ENCODE data around the gene CCDC50. TPM values are rescaled to one million over a fixed set of nuclear protein-coding genes. Genes with fewer than 3 reads are reported as not detected.

The CCDC50 gene
- total RNA-seq, 4 donors from 2014 or later = 137 to 221 (median 160) TPM

DNA sequence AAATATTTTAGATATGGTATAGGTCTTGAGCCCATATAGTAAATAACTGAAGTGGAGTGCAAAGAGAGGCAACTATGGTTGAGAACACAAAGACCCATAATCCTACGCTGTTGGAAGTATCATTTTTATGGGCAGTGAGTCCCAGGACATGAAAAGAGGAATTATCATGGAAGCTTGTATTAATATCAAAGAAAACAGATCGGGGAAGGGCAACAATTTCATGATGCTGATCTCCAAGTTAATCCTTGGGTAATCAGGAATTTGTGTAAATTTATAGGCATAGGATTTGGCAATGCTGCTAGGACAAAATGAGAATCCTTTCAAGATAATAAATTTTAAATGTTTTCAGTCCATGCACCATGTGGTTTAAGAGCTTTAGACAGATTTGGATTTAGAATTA is 91.6 kb downstream of the CCDC50 start:
- TF ChIP-seq, protein P1, sequence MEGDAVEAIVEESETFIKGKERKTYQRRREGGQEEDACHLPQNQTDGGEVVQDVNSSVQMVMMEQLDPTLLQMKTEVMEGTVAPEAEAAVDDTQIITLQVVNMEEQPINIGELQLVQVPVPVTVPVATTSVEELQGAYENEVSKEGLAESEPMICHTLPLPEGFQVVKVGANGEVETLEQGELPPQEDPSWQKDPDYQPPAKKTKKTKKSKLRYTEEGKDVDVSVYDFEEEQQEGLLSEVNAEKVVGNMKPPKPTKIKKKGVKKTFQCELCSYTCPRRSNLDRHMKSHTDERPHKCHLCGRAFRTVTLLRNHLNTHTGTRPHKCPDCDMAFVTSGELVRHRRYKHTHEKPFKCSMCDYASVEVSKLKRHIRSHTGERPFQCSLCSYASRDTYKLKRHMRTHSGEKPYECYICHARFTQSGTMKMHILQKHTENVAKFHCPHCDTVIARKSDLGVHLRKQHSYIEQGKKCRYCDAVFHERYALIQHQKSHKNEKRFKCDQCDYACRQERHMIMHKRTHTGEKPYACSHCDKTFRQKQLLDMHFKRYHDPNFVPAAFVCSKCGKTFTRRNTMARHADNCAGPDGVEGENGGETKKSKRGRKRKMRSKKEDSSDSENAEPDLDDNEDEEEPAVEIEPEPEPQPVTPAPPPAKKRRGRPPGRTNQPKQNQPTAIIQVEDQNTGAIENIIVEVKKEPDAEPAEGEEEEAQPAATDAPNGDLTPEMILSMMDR (IDR thresholded peaks at IDR 0.05; ENCODE audit: low read depth) = no peak

DNA sequence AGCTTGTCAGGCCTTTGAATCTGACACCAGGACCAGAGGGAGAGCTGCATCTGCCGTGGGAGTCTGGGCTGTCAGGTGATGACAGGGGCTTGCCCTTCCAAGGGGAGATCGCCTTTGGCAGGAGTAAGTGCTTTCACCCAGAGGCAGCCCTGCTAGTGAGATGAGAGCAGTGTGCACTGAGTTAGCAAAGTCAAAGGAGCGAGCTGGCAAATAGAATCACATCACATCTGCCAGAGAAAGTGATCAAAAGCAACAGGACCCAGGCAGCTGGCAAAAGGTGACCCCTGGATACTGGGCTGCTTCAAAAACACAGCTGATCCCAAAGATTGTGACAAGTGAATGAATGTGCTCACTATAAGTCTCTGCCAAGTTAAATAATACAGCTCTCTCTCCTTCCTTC is 95.7 kb downstream of the CCDC50 start:
- TF ChIP-seq, protein P1 (IDR thresholded peaks at IDR 0.05; ENCODE audit: low read depth) = no peak

DNA sequence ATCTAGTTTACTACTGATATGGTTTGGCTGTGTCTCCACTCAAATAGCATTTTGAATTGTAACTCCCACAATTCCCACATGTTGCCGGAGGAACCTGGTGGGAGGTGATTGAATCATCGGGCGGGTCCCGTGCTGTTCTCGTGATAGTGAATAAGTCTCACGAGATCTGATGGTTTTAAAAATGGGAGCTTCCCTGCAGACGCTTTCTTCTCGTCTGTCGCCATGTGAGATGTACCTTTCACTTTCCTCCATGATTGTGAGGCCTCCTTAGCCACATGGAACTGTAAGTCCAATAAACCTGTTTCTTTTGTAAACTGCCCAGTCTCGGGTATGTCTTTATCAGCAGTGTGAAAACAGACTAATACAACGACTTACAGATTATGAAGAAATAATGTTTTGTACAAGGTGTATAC is 96.1 kb downstream of the CCDC50 start:
- TF ChIP-seq, protein P1 (IDR thresholded peaks at IDR 0.05; ENCODE audit: low read depth) = no peak

DNA sequence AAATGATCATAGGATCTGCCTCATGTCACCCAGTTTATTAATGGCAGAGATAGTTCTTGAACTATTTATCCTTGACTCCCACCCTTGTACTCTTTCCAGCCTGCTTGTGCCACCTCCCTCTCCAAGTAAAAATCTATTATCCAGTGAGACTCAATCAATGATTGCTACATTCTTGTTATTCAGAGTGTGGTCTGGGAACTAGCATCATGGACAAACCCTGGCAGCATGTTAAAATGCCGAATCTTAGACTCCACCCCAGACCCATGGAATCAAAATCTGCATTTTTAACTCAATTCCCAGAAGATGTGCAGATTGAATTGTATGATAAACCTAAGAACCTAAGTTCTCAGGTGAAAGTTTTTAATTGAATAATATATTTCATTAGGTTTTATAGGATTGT is 97.1 kb downstream of the CCDC50 start:
- TF ChIP-seq, protein P1 (IDR thresholded peaks at IDR 0.05; ENCODE audit: low read depth) = no peak

DNA sequence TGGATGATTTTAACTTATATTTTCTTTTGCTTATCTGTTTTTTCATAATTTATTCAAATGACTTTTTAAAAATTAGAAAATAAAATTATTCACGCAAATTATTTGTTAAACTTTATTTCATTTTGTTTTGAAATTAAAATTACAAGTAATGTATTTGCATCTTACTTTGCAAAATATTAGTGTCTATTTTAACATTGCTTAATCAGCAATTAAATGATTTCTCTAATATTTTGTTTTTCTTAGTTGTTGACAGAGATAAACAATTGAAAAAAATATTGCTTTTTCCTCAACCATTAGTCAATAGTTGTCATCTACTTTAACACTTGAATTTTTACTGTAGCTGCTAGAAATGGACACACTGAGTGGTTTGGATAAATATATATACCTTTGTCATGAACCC is 99.0 kb downstream of the CCDC50 start:
- TF ChIP-seq, protein P1 (IDR thresholded peaks at IDR 0.05; ENCODE audit: low read depth) = no peak

GRCh38 chr3:191430103-191430502 is 100.9 kb downstream of the CCDC50 start:
- TF ChIP-seq, protein P1 (IDR thresholded peaks at IDR 0.05; ENCODE audit: low read depth) = no peak

GRCh38 chr3:191431160-191431822 is 102.1 kb downstream of the CCDC50 start:
- TF ChIP-seq, protein P1 (IDR thresholded peaks at IDR 0.05; ENCODE audit: low read depth) = no peak

Measured in subcutaneous adipose tissue (tissue), 4 donors.